ENCODE measurements around the gene FBXO22.
"Not testable (repeated sequence)": the region's sequence is repeated elsewhere in the genome, so short reads cannot be mapped to it uniquely, and the experiment has no call there.

FBXO22 gene

GRCh38 chr15:75984706-75985105 lies 81.0 kb downstream of the FBXO22 start:
- not testable (repeated sequence) for DNase-seq

- DNase-seq, result no peak
These were observed 82.3 kb downstream of the FBXO22 start for GRCh38 chr15:75985971-75986370.

GRCh38 chr15:75989045-75989444 lies 85.4 kb downstream of the FBXO22 start:
- DNase-seq, result no peak

- DNase-seq, result no peak
These were observed 86.2 kb downstream of the FBXO22 start for GRCh38 chr15:75989875-75990274.

All from stimulated activated CD4-positive, alpha-beta T cell treated with anti-CD3 and anti-CD28 coated beads, Interleukin-2, amount 100 ng/mL, for 48 hours (primary cell).